ENCODE results near the gene DIDO1. TPM values are rescaled to one million over a fixed set of nuclear protein-coding genes. Genes with fewer than 3 reads are reported as not detected.

Gene DIDO1
- total RNA-seq, 1 donor, result 46.3 TPM

DNA sequence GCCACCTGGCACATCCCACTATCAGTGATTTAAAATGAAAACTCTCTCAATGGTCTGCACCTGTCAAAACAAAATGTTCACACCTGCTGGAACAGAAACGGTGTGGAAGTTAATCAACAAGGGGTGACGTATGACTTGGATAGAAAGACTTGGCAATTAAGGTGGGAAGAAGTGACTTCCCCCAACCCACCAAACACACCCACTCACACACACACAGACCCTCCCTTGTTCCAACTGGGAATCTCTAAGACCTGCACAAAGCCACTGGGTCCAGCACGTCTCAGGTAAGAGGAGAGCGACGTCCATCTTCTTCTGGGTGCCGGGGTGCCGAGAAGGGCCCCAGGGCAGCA lies 39.6 kb downstream of the DIDO1 start:
- no peak overlapping the region for H3K4me3 ChIP-seq (ENCODE audit: insufficient read depth, low read length)
- TF ChIP-seq, protein P1, sequence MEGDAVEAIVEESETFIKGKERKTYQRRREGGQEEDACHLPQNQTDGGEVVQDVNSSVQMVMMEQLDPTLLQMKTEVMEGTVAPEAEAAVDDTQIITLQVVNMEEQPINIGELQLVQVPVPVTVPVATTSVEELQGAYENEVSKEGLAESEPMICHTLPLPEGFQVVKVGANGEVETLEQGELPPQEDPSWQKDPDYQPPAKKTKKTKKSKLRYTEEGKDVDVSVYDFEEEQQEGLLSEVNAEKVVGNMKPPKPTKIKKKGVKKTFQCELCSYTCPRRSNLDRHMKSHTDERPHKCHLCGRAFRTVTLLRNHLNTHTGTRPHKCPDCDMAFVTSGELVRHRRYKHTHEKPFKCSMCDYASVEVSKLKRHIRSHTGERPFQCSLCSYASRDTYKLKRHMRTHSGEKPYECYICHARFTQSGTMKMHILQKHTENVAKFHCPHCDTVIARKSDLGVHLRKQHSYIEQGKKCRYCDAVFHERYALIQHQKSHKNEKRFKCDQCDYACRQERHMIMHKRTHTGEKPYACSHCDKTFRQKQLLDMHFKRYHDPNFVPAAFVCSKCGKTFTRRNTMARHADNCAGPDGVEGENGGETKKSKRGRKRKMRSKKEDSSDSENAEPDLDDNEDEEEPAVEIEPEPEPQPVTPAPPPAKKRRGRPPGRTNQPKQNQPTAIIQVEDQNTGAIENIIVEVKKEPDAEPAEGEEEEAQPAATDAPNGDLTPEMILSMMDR (IDR thresholded peaks at IDR 0.05; ENCODE audit: extremely low read depth, low read depth, low read length), result no peak
- no peak overlapping the region for H2AFZ ChIP-seq (ENCODE audit: low read length)
- H3K9me3 ChIP-seq (ENCODE audit: low read depth, low read length), result no peaks in the 10 kb centered on the region
- peaks cover 17% of the 10 kb centered on the region for H3K4me1 ChIP-seq (ENCODE audit: insufficient read depth, low read length)
- DNase-seq (ENCODE audit: insufficient read length, low spot score, missing footprints), result peak; percentile 71
- peaks cover 55% of the 10 kb centered on the region for H3K36me3 ChIP-seq (ENCODE audit: insufficient read depth, low read length)
- H3K79me2 ChIP-seq (ENCODE audit: insufficient read depth, low read length), result no peaks in the 10 kb centered on the region
- no peak overlapping the region for H3K27ac ChIP-seq (ENCODE audit: low read depth, low read length)
- H4K20me1 ChIP-seq (ENCODE audit: insufficient read depth, low read length), result peaks cover 13% of the 10 kb centered on the region
- H3K27me3 ChIP-seq (ENCODE audit: insufficient read depth, low read length), result no peaks in the 10 kb centered on the region
- H3K4me2 ChIP-seq (ENCODE audit: insufficient read depth, low read length), result no peak overlapping the region

DNA sequence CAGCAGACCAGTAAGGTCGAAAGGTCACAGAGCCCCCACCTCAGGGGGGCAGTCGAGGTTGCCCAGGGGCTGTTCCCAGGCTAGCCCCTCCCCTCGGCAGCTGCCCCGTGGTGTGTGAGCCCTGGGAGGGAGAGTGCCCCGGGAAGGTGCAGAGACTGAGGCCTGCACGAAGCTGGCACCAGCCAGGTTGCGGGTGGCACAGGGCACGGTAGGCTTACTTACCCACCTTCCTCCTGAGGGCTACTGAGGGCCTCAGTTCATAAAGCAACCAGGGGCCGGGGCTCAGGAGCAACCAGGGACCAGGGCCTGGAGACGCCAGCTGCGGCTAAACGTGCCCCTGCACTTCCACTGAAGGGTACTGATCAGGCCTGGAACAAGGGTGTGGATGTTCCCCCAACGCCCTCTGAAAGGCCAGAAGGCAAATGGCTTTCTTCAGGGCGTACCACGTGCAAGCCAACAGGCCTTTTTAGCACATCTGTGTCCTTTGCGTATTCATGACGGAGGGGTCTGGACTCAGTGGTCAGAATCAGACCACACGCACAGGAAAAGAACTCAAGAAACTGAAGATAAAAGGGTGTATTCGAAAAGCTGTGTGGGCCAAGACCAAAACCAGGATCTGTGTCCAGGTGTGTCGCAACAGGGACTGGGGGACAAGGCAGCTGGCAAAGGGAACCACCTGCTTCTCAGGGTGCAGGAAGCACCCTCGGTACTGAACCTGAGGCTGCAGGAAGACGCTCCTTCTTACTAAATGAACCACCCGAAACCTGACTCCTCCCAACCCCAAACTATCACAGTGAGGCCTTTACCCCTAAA lies 40.2 kb downstream of the DIDO1 start:
- H3K27ac ChIP-seq (ENCODE audit: low read depth, low read length), result no peak overlapping the region
- H3K4me2 ChIP-seq (ENCODE audit: insufficient read depth, low read length), result no peak overlapping the region
- H3K36me3 ChIP-seq (ENCODE audit: insufficient read depth, low read length), result peaks cover 52% of the 10 kb centered on the region
- DNase-seq (ENCODE audit: insufficient read length, low spot score, missing footprints), result peak; percentile 53
- H3K27me3 ChIP-seq (ENCODE audit: insufficient read depth, low read length), result no peaks in the 10 kb centered on the region
- H3K4me3 ChIP-seq (ENCODE audit: insufficient read depth, low read length), result no peak overlapping the region
- TF ChIP-seq, protein P1 (IDR thresholded peaks at IDR 0.05; ENCODE audit: extremely low read depth, low read depth, low read length), result no peak
- no peak overlapping the region for H2AFZ ChIP-seq (ENCODE audit: low read length)
- H4K20me1 ChIP-seq (ENCODE audit: insufficient read depth, low read length), result peaks cover 13% of the 10 kb centered on the region
- H3K79me2 ChIP-seq (ENCODE audit: insufficient read depth, low read length), result no peaks in the 10 kb centered on the region
- no peaks in the 10 kb centered on the region for H3K9me3 ChIP-seq (ENCODE audit: low read depth, low read length)
- peaks cover 17% of the 10 kb centered on the region for H3K4me1 ChIP-seq (ENCODE audit: insufficient read depth, low read length)

DNA sequence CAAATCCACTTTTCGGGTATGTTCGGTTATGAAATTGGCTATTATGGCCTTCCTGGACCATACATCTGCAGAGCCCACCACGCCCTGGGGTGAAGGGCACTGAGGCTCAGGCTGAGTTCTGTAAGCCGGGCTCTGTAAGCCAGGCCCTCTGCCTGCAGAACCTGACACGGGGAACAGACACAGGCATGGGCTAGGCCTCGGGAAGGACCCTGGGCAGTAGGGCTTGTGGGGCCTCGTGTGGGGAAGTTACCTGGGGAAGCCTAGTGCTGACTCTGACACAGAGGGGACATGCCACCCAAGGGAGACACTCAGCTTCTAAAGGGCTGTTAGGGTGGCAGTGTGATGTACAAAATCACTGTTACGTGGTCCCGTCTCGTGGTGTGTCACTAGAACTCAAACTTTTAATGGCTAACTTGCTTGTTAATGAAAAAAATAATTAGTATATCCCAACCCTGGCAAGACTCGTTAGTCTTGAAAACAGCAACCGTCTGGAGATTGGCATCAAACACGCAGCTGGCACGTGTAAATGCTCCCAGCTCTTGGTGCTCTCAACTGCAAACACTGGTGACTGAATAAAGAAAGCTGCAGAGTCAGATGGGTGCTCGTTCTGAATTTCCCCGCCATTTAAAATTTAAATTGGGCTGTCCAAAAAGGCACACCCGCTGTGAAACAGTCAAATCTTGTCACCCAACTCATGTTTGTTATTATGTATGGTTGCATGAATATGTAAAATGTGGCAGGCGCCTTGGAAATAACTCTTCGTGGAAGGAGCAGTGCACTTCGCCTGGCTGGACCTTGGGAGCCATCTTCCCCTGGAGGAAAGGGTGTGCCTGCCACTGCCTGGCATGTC lies 41.0 kb downstream of the DIDO1 start:
- TF ChIP-seq, protein P1 (IDR thresholded peaks at IDR 0.05; ENCODE audit: extremely low read depth, low read depth, low read length), result no peak
- Histone ChIP-seq H3K27me3 (ENCODE audit: insufficient read depth, low read length) (no peaks in the 10 kb centered on the region), H3K4me3 (ENCODE audit: insufficient read depth, low read length) (no peak overlapping the region), H3K4me1 (ENCODE audit: insufficient read depth, low read length) (peaks cover 17% of the 10 kb centered on the region), H2AFZ (ENCODE audit: low read length) (no peak overlapping the region), H4K20me1 (ENCODE audit: insufficient read depth, low read length) (peaks cover 13% of the 10 kb centered on the region), H3K4me2 (ENCODE audit: insufficient read depth, low read length) (no peak overlapping the region), H3K27ac (ENCODE audit: low read depth, low read length) (no peak overlapping the region), H3K79me2 (ENCODE audit: insufficient read depth, low read length) (no peaks in the 10 kb centered on the region), H3K36me3 (ENCODE audit: insufficient read depth, low read length) (peaks cover 50% of the 10 kb centered on the region), H3K9me3 (ENCODE audit: low read depth, low read length) (no peaks in the 10 kb centered on the region)
- peak; percentile 62 for DNase-seq (ENCODE audit: insufficient read length, low spot score, missing footprints)

- no peaks in the 10 kb centered on the region for H3K27me3 ChIP-seq (ENCODE audit: insufficient read depth, low read length)
- H2AFZ ChIP-seq (ENCODE audit: low read length), result no peak overlapping the region
- peaks cover 10% of the 10 kb centered on the region for H4K20me1 ChIP-seq (ENCODE audit: insufficient read depth, low read length)
- no peak overlapping the region for H3K27ac ChIP-seq (ENCODE audit: low read depth, low read length)
- peaks cover 17% of the 10 kb centered on the region for H3K4me1 ChIP-seq (ENCODE audit: insufficient read depth, low read length)
- TF ChIP-seq, protein P1 (IDR thresholded peaks at IDR 0.05; ENCODE audit: extremely low read depth, low read depth, low read length), result no peak
- H3K4me3 ChIP-seq (ENCODE audit: insufficient read depth, low read length), result no peak overlapping the region
- H3K4me2 ChIP-seq (ENCODE audit: insufficient read depth, low read length), result no peak overlapping the region
- H3K9me3 ChIP-seq (ENCODE audit: low read depth, low read length), result no peaks in the 10 kb centered on the region
- peak; percentile 58 for DNase-seq (ENCODE audit: insufficient read length, low spot score, missing footprints)
- peaks cover 43% of the 10 kb centered on the region for H3K36me3 ChIP-seq (ENCODE audit: insufficient read depth, low read length)
- no peaks in the 10 kb centered on the region for H3K79me2 ChIP-seq (ENCODE audit: insufficient read depth, low read length)
These were observed 41.7 kb downstream of the DIDO1 start for GRCh38 chr20:62884556-62884955.
